Endothelial cell of umbilical vein (primary cell): Measurements from ENCODE around the gene NCK1. TPM values are rescaled to one million over a fixed set of nuclear protein-coding genes. Genes with fewer than 3 reads are reported as not detected.

Source experiments
- BruUV-seq: library from RNA; stranded (reverse); fragments of 400-500 nt; replicated peaks from 2 replicates; lab custom pipeline; 2021; lab: Mats Ljungman, UMichigan
- CTCF ChIA-PET: fragments of 300-600, 350-600 bp; sonication (Branson Sonifier 250); formaldehyde crosslinking; loops from one replicate; lab custom pipeline; 2021; ENCODE audit warnings: antibody characterized with exemption, inconsistent platforms; lab: Charles Lee
- POLR2A ChIA-PET: fragments of 300-600, 350-600 bp; sonication (Branson Sonifier 250); formaldehyde crosslinking; loops from one replicate; lab custom pipeline; 2021; ENCODE audit warnings: antibody characterized with exemption, inconsistent platforms; lab: Charles Lee
- DNase-seq: peaks from one replicate; pipeline ENCODE4 v3.0.0-alpha.2; 2011; ENCODE audit warnings: low read depth, low spot score
- FAIRE-seq: peaks from 2 replicates; lab custom pipeline; 2011; peaks lifted over from hg19 to GRCh38; lab: Jason Lieb, UNC
- H2AFZ ChIP-seq: 2 replicates; pipeline ENCODE4 v1.6.0; 2012; ENCODE audit warnings: low read depth, low read length, control low read depth, inconsistent platforms
- H3K27ac ChIP-seq: 2 replicates; pipeline ENCODE4 v1.5.1; 2011; ENCODE audit warnings: low read depth, mild to moderate bottlenecking, control low read depth, low read length, moderate library complexity; ENCODE audit not compliant: insufficient read depth
- H3K27me3 ChIP-seq, 2 experiments: 2 replicates each; pipeline versions ENCODE4 v1.6.0 to v1.6.1; 2011; ENCODE audit warnings: low read length in 2 of 2, mixed read lengths in 1 of 2; ENCODE audit not compliant: control insufficient read depth in 2 of 2, insufficient read depth in 2 of 2
- H3K36me3 ChIP-seq, 2 experiments: 2 replicates in 1 of 2; 3 replicates in 1 of 2; pipeline ENCODE4 v1.5.1; 2011; ENCODE audit warnings: low read length in 2 of 2, mild to moderate bottlenecking in 1 of 2, moderate library complexity in 1 of 2; ENCODE audit not compliant: control insufficient read depth in 2 of 2, insufficient read depth in 2 of 2; ENCODE audit errors: extremely low read depth in 1 of 2
- H3K4me1 ChIP-seq: 3 replicates; pipeline ENCODE4 v1.5.1; 2011; ENCODE audit warnings: mild to moderate bottlenecking, low read length; ENCODE audit not compliant: control insufficient read depth, insufficient read depth; ENCODE audit errors: extremely low read depth
- H3K4me2 ChIP-seq: 2 replicates; pipeline ENCODE4 v1.6.1; 2011; ENCODE audit warnings: low read length, control low read depth, mixed read lengths; ENCODE audit not compliant: insufficient read depth
- H3K4me3 ChIP-seq, 3 experiments: fragments of 200-600 bp in 1 of 3; sonication (generic), shearing (Covaris generic) in 1 of 3; replicated peaks in 1 of 3; 2 replicates each; pipeline ENCODE4 v1.5.1; 2011 to 2016; ENCODE audit warnings: control low read depth in 3 of 3, low read length in 3 of 3, mild to moderate bottlenecking in 2 of 3, inconsistent platforms in 1 of 3, low read depth in 1 of 3, moderate library complexity in 1 of 3; ENCODE audit not compliant: insufficient read depth in 1 of 3
- H3K79me2 ChIP-seq: 2 replicates; pipeline ENCODE4 v1.6.0; 2012; ENCODE audit warnings: low read length, inconsistent platforms; ENCODE audit not compliant: control insufficient read depth, insufficient read depth
- H3K9ac ChIP-seq: replicated peaks from 2 replicates; pipeline ENCODE3; 2011; ENCODE audit warnings: low read length, control low read depth; ENCODE audit not compliant: insufficient read depth; ENCODE audit errors: extremely low read depth
- H3K9me1 ChIP-seq: replicated peaks from 3 replicates; pipeline ENCODE4 v1.6.0; 2011; ENCODE audit warnings: mild to moderate bottlenecking, low read length; ENCODE audit not compliant: control insufficient read depth, insufficient read depth; ENCODE audit errors: extremely low read depth
- H3K9me3 ChIP-seq: replicated peaks from 2 replicates; pipeline ENCODE4 v1.5.1; 2012; ENCODE audit warnings: low read length, inconsistent platforms; ENCODE audit not compliant: control insufficient read depth, insufficient read depth
- H4K20me1 ChIP-seq: replicated peaks from 2 replicates; pipeline ENCODE3; 2011; ENCODE audit warnings: mild to moderate bottlenecking, low read length; ENCODE audit not compliant: control insufficient read depth, insufficient read depth; ENCODE audit errors: extremely low read depth
- GATA2 ChIP-seq: IDR thresholded peaks from 2 replicates; pipeline ENCODE4 v1.7.0; 2011; ENCODE audit warnings: low read depth, mild to moderate bottlenecking, moderate library complexity, mixed read lengths, low read length; ENCODE audit not compliant: insufficient read length, insufficient read depth
- JUN ChIP-seq: IDR thresholded peaks from 2 replicates; pipeline ENCODE4 v1.6.1; 2011; ENCODE audit warnings: borderline replicate concordance, low read depth; ENCODE audit not compliant: insufficient read length, insufficient read depth
- POLR2A ChIP-seq: IDR thresholded peaks from 2 replicates; pipeline ENCODE4 v1.6.1; 2012; ENCODE audit warnings: low read depth, mild to moderate bottlenecking, control low read depth, low read length
- dilution Hi-C: fragments of 300-500 bp; cut with MboI; formaldehyde crosslinking; loops from one replicate; pipeline ENCODE4 v1.15.0; 2019; ENCODE audit warnings: low sequenced_read_pairs; ENCODE audit not compliant: extremely low pct_ligation_motif_present
- intact Hi-C: fragments of 100-400 bp; cut with micrococcal nuclease; formaldehyde crosslinking; loops from one replicate; pipeline ENCODE4 v1.10.0; 2022
- polyA plus RNA-seq, 4 experiments: library from polyadenylated mRNA; depleted of rRNA in 3 of 4; stranded (reverse) in 3 of 4; unstranded in 1 of 4; fragments of >200 nt; gene quantifications; 2 replicates each; pipeline versions ENCODE4 v1.2.1 to v1.2.3, GENCODE V29; 2011 to 2012; ENCODE audit warnings: missing spikeins in 1 of 4
- total RNA-seq: library from RNA; stranded (reverse); gene quantifications from 2 replicates; pipeline ENCODE4 v1.2.3, GENCODE V29; 2021
- TF ChIP-seq, protein P1 (sequence below), 2 donors: IDR thresholded peaks; 1 replicate in 1 of 2; 2 replicates in 1 of 2; pipeline ENCODE4 v1.5.1; 2011; ENCODE audit warnings: low read length in 2 of 2, mild to moderate bottlenecking in 2 of 2, moderate library complexity in 2 of 2, control low read depth in 1 of 2, inconsistent platforms in 1 of 2, low read depth in 1 of 2; ENCODE audit not compliant: insufficient read depth in 1 of 2; ENCODE audit errors: extremely low read depth in 1 of 2
- TF ChIP-seq, protein P2 (sequence below): IDR thresholded peaks from 2 replicates; pipeline ENCODE4 v1.6.1; 2011; ENCODE audit not compliant: insufficient read depth, insufficient read length

NCK1 gene
- total and polyA plus RNA-seq, 2 donors (not counting 3 experiments of a cell fraction or from before 2014, with no cell fraction given), result 19.3 to 52.2 TPM

DNA sequence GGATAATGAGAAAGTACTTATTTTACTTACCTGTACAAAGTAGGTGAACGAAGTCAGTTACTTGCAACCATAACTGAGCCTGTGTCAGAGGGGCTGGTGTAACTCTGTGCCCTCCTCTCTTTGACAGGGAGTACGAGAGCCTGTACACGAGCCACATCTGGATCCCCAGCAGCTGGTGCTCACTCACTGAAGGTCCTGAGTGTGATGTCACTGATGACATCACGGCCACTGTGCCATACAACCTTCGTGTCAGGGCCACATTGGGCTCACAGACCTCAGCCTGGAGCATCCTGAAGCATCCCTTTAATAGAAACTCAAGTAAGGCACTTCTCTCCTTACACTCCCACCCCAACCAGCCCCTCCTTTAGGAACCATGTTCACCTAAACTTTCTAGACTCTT, 120.0 kb downstream of the NCK1 start:
- BruUV-seq, result no TSS peak
- no peaks in the 10 kb centered on the region for H3K79me2 ChIP-seq
- no peaks in the 10 kb centered on the region for H3K36me3 ChIP-seq
- ChIA-PET CTCF (no interaction called here), POLR2A (no interaction called here)
- H3K4me1 ChIP-seq, result no peaks in the 10 kb centered on the region
- no peaks in the 10 kb centered on the region for H3K9me1 ChIP-seq
- no peak overlapping the region for H3K4me3 ChIP-seq
- intact Hi-C loops (no loop called here), dilution Hi-C loops (no loop called here)
- H3K4me2 ChIP-seq, result no peak overlapping the region
- no peak overlapping the region for H2AFZ ChIP-seq
- no peaks in the 10 kb centered on the region for H4K20me1 ChIP-seq
- no peak for DNase-seq
- no peaks in the 10 kb centered on the region for H3K9me3 ChIP-seq
- no peak overlapping the region for H3K9ac ChIP-seq
- H3K27me3 ChIP-seq, result no peaks in the 10 kb centered on the region
- no peak for FAIRE-seq
- TF ChIP-seq, protein P1, sequence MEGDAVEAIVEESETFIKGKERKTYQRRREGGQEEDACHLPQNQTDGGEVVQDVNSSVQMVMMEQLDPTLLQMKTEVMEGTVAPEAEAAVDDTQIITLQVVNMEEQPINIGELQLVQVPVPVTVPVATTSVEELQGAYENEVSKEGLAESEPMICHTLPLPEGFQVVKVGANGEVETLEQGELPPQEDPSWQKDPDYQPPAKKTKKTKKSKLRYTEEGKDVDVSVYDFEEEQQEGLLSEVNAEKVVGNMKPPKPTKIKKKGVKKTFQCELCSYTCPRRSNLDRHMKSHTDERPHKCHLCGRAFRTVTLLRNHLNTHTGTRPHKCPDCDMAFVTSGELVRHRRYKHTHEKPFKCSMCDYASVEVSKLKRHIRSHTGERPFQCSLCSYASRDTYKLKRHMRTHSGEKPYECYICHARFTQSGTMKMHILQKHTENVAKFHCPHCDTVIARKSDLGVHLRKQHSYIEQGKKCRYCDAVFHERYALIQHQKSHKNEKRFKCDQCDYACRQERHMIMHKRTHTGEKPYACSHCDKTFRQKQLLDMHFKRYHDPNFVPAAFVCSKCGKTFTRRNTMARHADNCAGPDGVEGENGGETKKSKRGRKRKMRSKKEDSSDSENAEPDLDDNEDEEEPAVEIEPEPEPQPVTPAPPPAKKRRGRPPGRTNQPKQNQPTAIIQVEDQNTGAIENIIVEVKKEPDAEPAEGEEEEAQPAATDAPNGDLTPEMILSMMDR (IDR thresholded peaks at IDR 0.05; ENCODE audit: extremely low read depth in 1 of 2, insufficient read depth in 1 of 2, low read depth in 1 of 2, low read length in 2 of 2), result no peak
- TF ChIP-seq POLR2A (no peak), JUN (no peak), GATA2 (no peak)
- TF ChIP-seq, protein P2, sequence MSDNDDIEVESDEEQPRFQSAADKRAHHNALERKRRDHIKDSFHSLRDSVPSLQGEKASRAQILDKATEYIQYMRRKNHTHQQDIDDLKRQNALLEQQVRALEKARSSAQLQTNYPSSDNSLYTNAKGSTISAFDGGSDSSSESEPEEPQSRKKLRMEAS, result no peak
- no peak overlapping the region for H3K27ac ChIP-seq
